ENCODE measurements around the gene SFXN3.

SFXN3 gene

DNA sequence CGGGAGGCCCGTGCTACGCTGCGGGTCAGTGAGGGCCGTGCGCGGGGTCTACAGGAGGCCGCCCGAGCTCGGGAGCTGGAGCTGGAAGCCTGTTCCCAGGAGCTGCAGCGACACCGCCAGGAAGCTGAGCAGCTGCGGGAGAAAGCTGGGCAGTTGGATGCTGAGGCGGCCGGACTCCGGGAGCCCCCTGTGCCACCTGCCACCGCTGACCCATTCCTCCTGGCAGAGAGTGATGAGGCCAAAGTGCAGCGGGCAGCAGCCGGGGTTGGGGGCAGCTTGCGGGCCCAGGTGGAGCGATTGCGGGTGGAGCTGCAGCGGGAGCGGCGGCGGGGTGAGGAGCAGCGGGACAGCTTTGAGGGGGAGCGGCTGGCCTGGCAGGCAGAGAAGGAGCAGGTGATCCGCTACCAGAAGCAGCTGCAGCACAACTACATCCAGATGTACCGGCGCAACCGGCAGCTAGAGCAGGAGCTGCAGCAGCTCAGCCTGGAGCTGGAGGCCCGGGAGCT lies 24.4 kb upstream of the SFXN3 start:
- Mint-ChIP-seq H3K4me3 (no peak overlapping the region), H3K27me3 (no peaks in the 10 kb centered on the region), H3K4me1 (ENCODE audit: low read depth) (no peaks in the 10 kb centered on the region), H3K9me3 (no peaks in the 10 kb centered on the region), H3K36me3 (ENCODE audit: low read depth) (peaks cover 21% of the 10 kb centered on the region), H3K27ac (no peak overlapping the region)
- no peak for DNase-seq

DNA sequence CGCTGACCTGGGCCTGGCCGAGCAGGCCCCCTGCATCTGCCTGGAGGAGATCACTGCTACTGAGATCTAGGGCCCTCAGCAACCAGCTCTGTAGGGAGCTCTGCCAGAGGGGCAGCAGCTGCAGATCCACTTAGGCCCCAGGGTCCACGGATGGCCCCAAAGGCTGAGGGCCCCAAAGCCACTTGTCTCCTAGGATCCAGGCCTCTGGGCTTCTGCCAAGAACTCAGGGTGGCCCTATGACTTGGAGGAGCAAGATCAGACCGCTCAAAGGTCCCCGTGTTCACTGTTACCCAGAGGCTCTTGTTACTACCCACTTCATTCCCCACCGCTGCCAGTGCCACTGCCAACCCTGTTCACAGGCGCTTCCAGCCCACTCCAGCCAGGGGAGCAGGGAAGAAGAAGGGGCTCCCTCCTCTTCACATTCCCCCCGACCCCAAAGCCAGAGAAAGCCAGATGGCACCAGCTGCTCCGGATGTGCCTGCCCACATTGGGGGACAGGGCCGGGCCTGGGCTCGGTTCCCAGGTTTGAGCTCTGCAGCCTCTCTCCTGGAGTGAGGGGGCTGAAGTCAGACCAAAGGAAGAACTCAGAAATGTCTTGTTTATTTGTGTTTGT lies 23.8 kb upstream of the SFXN3 start:
- no peaks in the 10 kb centered on the region for H3K9me3 Mint-ChIP-seq
- H3K4me3 Mint-ChIP-seq = no peak overlapping the region
- peaks cover 21% of the 10 kb centered on the region for H3K36me3 Mint-ChIP-seq (ENCODE audit: low read depth)
- no peaks in the 10 kb centered on the region for H3K27me3 Mint-ChIP-seq
- no peak overlapping the region for H3K27ac Mint-ChIP-seq
- H3K4me1 Mint-ChIP-seq (ENCODE audit: low read depth) = no peaks in the 10 kb centered on the region
- no peak for DNase-seq

DNA sequence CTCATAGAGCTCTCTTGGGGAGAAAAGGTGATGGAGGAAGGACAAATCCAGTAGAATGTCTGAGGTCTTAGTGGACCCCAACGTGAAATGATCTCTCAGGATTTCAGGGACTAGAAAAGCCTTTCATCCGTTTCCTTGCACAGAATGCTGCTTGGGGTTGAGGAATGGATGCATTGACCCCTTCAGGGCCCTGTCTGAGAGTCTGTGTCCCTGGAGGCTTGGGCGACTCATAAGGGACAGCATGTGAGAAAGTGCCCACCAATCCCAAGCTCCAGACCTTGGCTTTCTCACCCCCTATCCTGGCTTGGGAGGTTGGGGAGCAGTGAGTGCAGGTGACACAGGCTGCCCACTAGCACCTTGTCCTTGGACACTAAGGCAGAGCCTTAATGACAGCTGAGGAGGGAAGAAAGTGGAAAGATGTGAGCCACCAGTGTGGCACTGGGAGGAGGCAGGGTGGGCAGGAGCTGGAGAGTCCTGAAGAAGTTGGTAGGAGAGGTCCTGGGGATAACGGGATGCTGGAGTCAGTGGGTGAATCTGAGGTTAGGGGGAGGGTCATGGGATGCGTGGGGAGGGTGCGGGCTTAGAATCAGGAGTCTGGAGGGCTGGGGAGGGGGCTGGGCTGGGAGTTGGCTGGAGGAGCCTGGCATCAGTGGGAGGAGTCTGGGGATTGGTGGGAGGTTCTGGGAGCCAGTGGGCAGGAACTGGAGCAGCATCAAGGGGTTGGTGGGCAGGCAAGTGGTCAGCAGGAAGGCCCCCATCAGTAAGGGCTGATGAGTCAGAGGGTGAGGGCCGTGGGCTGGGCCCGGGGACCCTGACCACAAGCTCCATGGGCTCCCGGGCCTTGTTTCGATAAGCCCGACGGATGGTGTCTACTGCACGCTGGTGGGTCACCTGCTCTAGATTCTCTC lies 22.9 kb upstream of the SFXN3 start:
- H3K27ac Mint-ChIP-seq = no peak overlapping the region
- H3K27me3 Mint-ChIP-seq = no peaks in the 10 kb centered on the region
- peaks cover 7% of the 10 kb centered on the region for H3K4me1 Mint-ChIP-seq (ENCODE audit: low read depth)
- no peak for DNase-seq
- H3K4me3 Mint-ChIP-seq = no peak overlapping the region
- H3K36me3 Mint-ChIP-seq (ENCODE audit: low read depth) = peaks cover 20% of the 10 kb centered on the region
- no peaks in the 10 kb centered on the region for H3K9me3 Mint-ChIP-seq

DNA sequence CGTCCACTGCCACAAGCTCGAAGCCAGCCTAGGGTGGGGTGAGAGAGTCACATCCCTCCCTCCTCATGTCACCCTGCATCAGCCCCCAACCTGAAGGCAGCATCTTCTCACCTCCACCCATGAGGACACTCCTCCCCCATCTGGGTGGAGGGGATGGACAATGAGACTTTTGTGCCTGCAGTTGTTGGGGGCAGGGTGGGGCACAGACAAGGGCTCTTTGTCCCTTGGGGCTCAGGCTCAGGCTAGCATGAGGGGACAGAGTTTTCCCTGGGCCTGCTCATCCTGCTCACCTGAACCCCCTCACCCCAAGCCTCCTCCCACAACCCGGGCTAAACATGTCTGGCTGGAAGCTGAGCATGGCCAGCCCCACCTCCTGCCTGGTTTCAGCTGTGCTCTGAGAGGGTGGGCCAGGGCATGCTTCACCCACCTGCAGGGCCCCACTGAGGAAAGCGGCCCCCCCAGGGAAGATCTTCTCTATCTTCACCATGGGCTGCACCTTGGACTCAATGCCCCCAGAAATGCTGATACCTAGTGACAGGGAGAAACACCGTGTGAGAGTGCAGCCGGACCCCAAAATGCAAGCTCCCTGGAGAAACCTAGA lies 22.1 kb upstream of the SFXN3 start:
- Mint-ChIP-seq H3K27me3 (no peaks in the 10 kb centered on the region), H3K36me3 (ENCODE audit: low read depth) (peaks cover 19% of the 10 kb centered on the region), H3K27ac (no peak overlapping the region), H3K9me3 (no peaks in the 10 kb centered on the region), H3K4me3 (no peak overlapping the region), H3K4me1 (ENCODE audit: low read depth) (peaks cover 12% of the 10 kb centered on the region)
- DNase-seq = no peak

DNA sequence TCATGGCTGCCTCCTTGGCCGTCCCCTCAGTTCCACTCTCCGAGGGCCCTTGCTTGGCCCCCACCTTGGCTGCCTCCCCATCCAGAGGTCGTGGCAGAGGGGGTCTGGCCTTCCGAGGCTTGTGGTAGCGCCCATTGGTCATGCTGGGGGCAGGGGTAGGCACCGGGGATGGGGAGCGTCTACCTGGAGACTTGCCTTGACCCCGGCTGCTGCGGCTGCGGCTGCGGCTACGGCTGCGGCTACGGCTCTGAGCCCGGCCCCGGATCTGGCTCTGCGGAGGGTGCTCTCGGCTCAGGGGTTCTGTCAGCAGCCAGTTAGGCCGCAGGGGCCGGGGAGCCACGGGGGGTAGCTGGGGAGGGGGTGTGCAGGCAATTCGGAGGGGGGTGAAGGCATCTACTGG lies 20.7 kb upstream of the SFXN3 start:
- peaks cover 15% of the 10 kb centered on the region for H3K36me3 Mint-ChIP-seq (ENCODE audit: low read depth)
- H3K4me1 Mint-ChIP-seq (ENCODE audit: low read depth) = peaks cover 26% of the 10 kb centered on the region
- DNase-seq = no peak
- H3K4me3 Mint-ChIP-seq = no peak overlapping the region
- peaks cover 8% of the 10 kb centered on the region for H3K27me3 Mint-ChIP-seq
- H3K9me3 Mint-ChIP-seq = no peaks in the 10 kb centered on the region
- H3K27ac Mint-ChIP-seq = no peak overlapping the region

DNA sequence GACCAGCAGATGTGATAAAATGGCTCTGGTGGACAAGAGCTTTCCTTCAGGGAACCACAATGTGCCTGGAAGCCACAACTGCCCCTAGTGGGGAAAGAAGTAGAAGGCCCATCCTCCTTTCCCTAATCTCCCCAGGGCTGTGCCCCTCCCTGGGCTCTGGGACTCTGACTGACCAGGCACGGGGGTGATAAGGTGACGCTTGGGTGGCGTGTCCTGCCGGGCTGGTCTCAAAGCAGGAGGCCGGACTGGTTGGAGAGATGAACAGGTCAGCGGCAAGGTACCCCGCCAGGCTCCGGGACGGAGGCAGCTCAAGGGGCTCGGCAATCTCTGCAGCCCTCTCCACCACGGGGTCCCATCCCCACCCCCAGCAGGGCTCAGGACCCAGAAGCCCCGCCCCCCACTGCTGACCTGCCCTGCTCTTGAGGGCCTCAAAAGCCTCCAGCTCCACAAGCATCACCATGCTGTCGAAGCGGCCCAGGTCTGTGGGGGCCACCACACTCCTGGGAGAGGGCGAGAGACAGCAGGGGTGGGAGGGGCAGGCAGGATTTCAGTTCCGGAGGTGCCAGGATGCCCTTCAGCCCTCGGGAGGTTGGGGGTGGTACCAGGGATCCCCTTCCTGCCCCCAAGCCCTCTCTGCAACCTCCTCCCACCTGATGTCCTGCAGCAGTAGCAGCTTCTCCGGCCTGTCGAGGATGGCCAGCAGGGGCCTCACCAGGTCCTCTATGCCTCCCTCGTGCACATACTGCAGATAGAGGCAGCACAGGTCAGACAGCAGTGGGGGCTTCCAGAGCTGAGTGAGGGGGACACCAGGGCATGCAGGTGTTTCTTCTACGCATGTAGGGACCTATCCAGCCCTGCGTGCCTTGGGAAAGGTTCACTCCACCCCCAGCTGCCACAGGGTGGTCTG lies 19.3 kb upstream of the SFXN3 start:
- no peak for DNase-seq
- Mint-ChIP-seq H3K4me1 (ENCODE audit: low read depth) (peaks cover 29% of the 10 kb centered on the region), H3K27me3 (peaks cover 19% of the 10 kb centered on the region), H3K27ac (no peak overlapping the region), H3K4me3 (no peak overlapping the region), H3K9me3 (no peaks in the 10 kb centered on the region), H3K36me3 (ENCODE audit: low read depth) (peaks cover 4% of the 10 kb centered on the region)

DNA sequence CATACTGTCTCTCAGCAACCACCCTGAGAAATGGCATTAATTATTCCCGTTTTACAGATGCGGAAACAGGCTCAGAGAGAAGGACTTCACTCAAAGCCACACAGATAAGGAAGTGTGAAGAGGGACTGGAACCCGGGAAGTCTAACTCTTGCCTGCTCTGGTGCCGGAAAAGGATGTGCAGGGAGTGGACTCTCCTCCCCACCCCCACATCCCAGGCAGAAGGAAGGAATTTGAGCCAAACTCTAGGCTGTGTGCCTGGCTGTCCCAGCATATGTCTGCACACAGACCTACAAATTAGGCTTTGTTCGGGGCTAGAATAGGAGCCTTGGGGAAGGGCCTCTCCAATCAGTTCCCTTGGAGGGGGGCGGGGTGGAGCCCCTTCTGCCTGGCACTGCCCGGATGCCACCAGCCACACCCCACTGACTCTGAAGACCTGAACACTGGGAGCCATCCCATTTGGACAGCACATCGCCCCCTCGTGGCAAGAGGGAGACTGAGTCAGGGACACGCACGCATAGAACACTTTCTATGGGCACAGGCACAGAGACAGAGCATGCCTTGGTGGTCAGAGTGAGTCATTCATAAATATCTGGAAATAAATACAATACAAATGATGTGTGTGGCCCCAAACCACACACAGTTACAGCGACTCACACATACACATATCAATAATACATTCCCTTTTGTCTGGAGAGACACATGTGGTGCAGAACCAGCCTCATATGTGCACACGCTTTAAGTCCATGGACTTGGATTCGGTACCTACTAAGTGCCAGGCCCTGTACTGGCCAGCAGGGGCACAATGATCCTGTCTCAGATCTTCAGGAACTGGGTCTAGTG lies 18.3 kb upstream of the SFXN3 start:
- no peaks in the 10 kb centered on the region for H3K9me3 Mint-ChIP-seq
- H3K4me1 Mint-ChIP-seq (ENCODE audit: low read depth) = peaks cover 29% of the 10 kb centered on the region
- peaks cover 29% of the 10 kb centered on the region for H3K27me3 Mint-ChIP-seq
- no peaks in the 10 kb centered on the region for H3K36me3 Mint-ChIP-seq (ENCODE audit: low read depth)
- DNase-seq = peak; percentile 82
- no peak overlapping the region for H3K4me3 Mint-ChIP-seq
- H3K27ac Mint-ChIP-seq = peak overlapping the region; percentile 42

DNA sequence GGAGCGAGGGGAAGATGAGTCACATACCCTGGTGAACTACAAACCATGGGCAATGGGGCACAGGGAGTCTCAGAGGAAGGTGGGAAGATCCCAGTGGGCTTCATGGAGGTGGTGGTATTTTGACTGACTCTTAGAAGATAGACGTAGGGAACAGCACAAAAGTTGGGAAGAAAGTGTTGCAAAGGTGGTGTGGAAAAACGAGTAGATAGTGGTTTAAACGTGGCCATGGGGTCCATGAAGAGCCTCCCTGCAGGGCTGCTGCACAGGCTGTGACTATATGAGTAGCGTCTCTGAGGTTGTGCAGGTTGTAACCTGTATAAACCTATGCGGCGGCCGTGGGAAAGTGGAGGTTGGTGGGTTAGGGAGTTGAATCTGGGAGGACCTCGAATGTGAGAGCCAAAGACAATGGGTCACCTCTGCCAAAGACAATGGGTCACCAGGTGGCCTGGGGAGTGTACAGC lies 17.6 kb upstream of the SFXN3 start:
- H3K4me3 Mint-ChIP-seq = no peak overlapping the region

DNA sequence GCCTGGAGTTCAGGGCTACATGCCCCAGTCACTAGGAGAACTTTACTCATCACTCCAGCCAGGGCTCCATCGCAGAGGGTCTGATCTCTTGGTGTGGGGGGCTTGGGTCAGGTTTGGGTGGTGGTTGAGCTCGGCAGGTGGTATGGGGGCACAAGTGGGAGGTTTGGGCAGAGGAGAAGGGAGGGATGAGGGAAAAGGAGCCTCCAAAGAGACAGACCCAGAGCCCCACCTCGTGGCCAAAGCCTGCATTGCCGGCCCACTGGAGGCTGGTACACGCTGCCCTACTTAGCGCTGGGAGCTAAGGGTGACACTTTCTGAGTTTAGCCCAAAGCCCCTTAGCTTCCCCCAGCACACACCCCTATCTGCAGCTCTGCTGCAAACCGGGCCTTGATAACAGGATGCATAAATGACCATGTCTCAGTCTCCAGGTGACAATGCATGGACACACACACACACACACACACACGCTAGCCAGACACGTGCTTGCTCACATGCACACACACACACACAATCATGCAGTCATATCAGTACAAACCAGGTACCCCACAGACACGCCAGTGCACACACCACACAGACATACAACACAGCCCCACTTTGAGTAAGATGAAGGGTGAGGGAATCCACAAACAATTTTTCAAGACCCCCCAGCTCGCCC lies 16.7 kb upstream of the SFXN3 start:
- Mint-ChIP-seq H3K36me3 (ENCODE audit: low read depth) (no peaks in the 10 kb centered on the region), H3K9me3 (no peaks in the 10 kb centered on the region), H3K4me1 (ENCODE audit: low read depth) (peaks cover 35% of the 10 kb centered on the region), H3K4me3 (no peak overlapping the region), H3K27ac (no peak overlapping the region), H3K27me3 (peaks cover 43% of the 10 kb centered on the region)
- peak; percentile 85 for DNase-seq

More for the DNA sequence above, 17.6 kb upstream of the SFXN3 start:
- Mint-ChIP-seq H3K36me3 (ENCODE audit: low read depth) (no peaks in the 10 kb centered on the region), H3K27me3 (peaks cover 36% of the 10 kb centered on the region), H3K9me3 (no peaks in the 10 kb centered on the region), H3K4me1 (ENCODE audit: low read depth) (peaks cover 30% of the 10 kb centered on the region), H3K27ac (peak overlapping the region; percentile 31)
- no peak for DNase-seq

DNA sequence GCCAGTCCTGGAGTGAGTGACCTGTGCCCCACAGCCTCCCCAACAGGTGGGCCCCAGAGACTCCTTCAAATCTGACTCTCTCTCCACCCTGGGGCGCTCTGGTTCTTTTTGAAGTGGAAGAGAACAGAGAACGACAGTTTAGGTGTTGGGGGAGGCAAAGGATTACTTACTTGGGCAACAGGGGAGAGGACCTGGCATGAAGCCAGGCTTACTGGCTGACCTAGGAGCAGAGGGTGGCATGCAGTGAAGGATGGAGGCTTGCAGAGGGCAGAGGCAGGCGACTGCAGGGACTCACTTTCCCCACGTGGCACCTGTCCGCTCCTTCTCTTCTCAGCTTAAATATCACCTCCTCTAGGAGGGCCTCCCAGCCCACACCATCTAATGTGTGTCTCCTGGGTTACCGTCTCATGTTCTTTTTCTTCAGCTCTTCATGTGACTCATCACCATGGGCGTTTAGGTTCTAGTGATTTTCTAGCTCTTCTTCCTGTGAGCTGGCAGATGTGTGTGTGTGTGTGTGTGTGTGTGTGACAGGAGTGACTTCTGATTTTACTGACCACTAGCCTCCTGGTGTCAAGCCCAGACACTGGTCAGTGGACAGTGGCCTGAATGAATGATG lies 16.0 kb upstream of the SFXN3 start:
- H3K36me3 Mint-ChIP-seq (ENCODE audit: low read depth) = no peaks in the 10 kb centered on the region
- DNase-seq = no peak
- no peaks in the 10 kb centered on the region for H3K9me3 Mint-ChIP-seq
- peaks cover 48% of the 10 kb centered on the region for H3K27me3 Mint-ChIP-seq
- no peak overlapping the region for H3K4me3 Mint-ChIP-seq
- H3K4me1 Mint-ChIP-seq (ENCODE audit: low read depth) = peaks cover 36% of the 10 kb centered on the region
- H3K27ac Mint-ChIP-seq = no peak overlapping the region

DNA sequence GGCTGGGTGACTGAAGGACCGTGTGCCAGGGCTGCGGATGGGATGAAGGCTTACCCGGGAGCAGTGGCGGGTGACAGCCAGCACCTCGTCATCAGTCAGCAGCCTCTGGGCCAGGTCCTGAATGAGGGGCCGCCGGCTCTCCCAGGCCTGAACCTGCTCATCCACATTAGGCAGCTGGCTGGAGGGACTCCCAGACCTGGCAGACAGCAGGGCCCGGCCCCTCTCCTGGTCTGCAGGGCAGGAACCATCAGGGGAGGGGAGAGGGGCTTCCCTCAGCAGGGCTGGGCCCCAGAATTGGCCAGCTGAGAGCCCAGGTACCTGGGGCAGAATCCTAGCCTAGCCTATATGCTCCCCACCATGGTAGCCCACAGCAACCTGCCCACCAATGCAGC lies 15.5 kb upstream of the SFXN3 start:
- Mint-ChIP-seq H3K4me1 (ENCODE audit: low read depth) (peaks cover 36% of the 10 kb centered on the region), H3K27me3 (peaks cover 52% of the 10 kb centered on the region), H3K27ac (no peak overlapping the region), H3K36me3 (ENCODE audit: low read depth) (no peaks in the 10 kb centered on the region), H3K9me3 (no peaks in the 10 kb centered on the region), H3K4me3 (no peak overlapping the region)
- no peak for DNase-seq

DNA sequence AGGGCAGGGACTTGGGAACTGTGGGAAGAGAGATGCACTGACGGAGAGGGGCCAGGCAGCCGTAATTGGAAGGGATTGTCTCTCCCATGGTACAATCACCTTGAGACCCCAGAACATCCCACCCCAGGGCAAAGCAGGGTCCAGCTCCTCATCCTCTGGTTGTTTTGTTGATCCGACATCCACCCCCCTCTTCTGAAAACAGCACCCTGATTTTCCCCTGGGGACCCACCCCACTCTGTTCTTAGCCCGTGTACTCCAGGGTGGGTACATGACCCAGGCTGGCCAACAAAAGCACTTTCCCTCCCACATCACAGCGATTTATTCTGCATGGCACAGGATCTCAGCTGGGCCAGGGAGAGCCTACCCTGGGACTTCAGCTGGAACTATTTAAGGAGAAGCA lies 14.2 kb upstream of the SFXN3 start:
- H3K9me3 Mint-ChIP-seq = no peaks in the 10 kb centered on the region
- DNase-seq = no peak
- H3K36me3 Mint-ChIP-seq (ENCODE audit: low read depth) = no peaks in the 10 kb centered on the region
- no peak overlapping the region for H3K27ac Mint-ChIP-seq
- H3K4me3 Mint-ChIP-seq = no peak overlapping the region
- H3K4me1 Mint-ChIP-seq (ENCODE audit: low read depth) = peaks cover 36% of the 10 kb centered on the region
- H3K27me3 Mint-ChIP-seq = peaks cover 63% of the 10 kb centered on the region
